Loucy (cell line): ENCODE results near the gene HDGFL3.
A peak's percentile ranks its signal among the peaks of the same experiment; 100 is the strongest.

Experiments used
- H2AFZ ChIP-seq: fragments of 200-600 bp; sonication (generic); 2 replicates; pipeline ENCODE4 v1.6.0; 2016; ENCODE audit warnings: antibody characterized with exemption, mild to moderate bottlenecking, low read length, moderate library complexity
- H3F3A ChIP-seq: fragments of 200-600 bp; 2 replicates; pipeline ENCODE4 v1.6.0; 2016; ENCODE audit warnings: antibody characterized with exemption, low read depth, mild to moderate bottlenecking
- H3K27me3 ChIP-seq: fragments of 200-600 bp; sonication (generic); 2 replicates; pipeline ENCODE4 v1.6.1; 2014; ENCODE audit warnings: low read length, mild to moderate bottlenecking; ENCODE audit not compliant: insufficient read depth, poor library complexity, severe bottlenecking
- H3K36me3 ChIP-seq: fragments of 200-600 bp; sonication (generic); 2 replicates; pipeline ENCODE4 v1.6.1; 2016; ENCODE audit warnings: low read length; ENCODE audit not compliant: insufficient read depth
- H3K4me1 ChIP-seq: fragments of 200-600 bp; sonication (generic); 2 replicates; pipeline ENCODE4 v1.5.1; 2014; ENCODE audit warnings: low read length, mild to moderate bottlenecking; ENCODE audit not compliant: insufficient read depth, poor library complexity, severe bottlenecking
- H3K4me2 ChIP-seq: fragments of 200-600 bp; sonication (generic); 2 replicates; pipeline ENCODE4 v1.6.0; 2014; ENCODE audit warnings: antibody characterized with exemption, low read length, low read depth, mild to moderate bottlenecking; ENCODE audit not compliant: poor library complexity, severe bottlenecking
- H3K4me3 ChIP-seq: fragments of 200-600 bp; sonication (generic); 2 replicates; pipeline ENCODE4 v1.5.1; 2014; ENCODE audit warnings: low read length, mild to moderate bottlenecking, mixed read lengths; ENCODE audit not compliant: poor library complexity, severe bottlenecking
- H3K79me2 ChIP-seq: fragments of 200-600 bp; sonication (generic); 2 replicates; pipeline ENCODE4 v1.6.1; 2014; ENCODE audit warnings: low read length; ENCODE audit not compliant: insufficient read depth
- H3K9ac ChIP-seq: fragments of 200-600 bp; sonication (generic); 2 replicates; pipeline ENCODE4 v1.6.0; 2014; ENCODE audit warnings: mild to moderate bottlenecking, low read depth, low read length, moderate library complexity; ENCODE audit not compliant: poor library complexity, severe bottlenecking
- H3K9me2 ChIP-seq: fragments of 200-600 bp; sonication (generic); replicated peaks from 2 replicates; pipeline ENCODE4 v1.6.1; 2016; ENCODE audit warnings: low read depth, low read length, mixed read lengths
- H3K9me3 ChIP-seq: fragments of 200-600 bp; sonication (generic); 2 replicates; pipeline ENCODE4 v1.6.1; 2014; ENCODE audit warnings: mild to moderate bottlenecking, antibody characterized with exemption, low read length, low read depth; ENCODE audit not compliant: insufficient read depth
- H4K20me1 ChIP-seq: fragments of 200-600 bp; sonication (generic); 2 replicates; pipeline ENCODE4 v1.6.0; 2014; ENCODE audit warnings: antibody characterized with exemption, low read length, mild to moderate bottlenecking; ENCODE audit not compliant: insufficient read depth, poor library complexity, severe bottlenecking
- EZH2phosphoT487 ChIP-seq: fragments of 200-600 bp; IDR thresholded peaks from 2 replicates; pipeline ENCODE4 v1.6.1; 2018; ENCODE audit warnings: antibody characterized with exemption, mild to moderate bottlenecking, moderate library complexity, borderline replicate concordance
- TF ChIP-seq, protein P1 (sequence below): fragments of 200-600 bp; sonication (generic); conservative IDR thresholded peaks from 2 replicates; pipeline ENCODE4 v1.5.1; 2014; ENCODE audit warnings: mild to moderate bottlenecking, antibody characterized with exemption, low read length

The HDGFL3 gene

DNA sequence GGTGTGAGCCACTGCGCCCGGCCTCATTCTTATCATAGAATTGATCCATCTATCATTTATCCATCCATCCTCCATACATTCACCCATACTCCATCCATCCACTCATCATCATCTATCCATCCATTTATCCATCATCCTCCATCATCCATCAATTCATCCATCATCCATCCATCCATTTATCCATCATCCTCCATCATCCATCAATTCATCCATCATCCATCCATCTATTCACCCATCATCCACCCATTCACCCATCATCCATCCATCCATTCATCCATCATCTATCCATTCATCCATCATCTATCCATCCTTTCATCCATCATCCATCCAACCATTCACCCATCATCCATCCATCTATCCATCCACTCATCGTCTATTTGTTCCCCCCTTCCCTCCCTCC, 96.5 kb downstream of the HDGFL3 start:
- Histone ChIP-seq H3K9ac (no peak overlapping the region), H3K9me3 (no peaks in the 10 kb centered on the region)
- TF ChIP-seq EZH2phosphoT487: no peak
- TF ChIP-seq, protein P1, sequence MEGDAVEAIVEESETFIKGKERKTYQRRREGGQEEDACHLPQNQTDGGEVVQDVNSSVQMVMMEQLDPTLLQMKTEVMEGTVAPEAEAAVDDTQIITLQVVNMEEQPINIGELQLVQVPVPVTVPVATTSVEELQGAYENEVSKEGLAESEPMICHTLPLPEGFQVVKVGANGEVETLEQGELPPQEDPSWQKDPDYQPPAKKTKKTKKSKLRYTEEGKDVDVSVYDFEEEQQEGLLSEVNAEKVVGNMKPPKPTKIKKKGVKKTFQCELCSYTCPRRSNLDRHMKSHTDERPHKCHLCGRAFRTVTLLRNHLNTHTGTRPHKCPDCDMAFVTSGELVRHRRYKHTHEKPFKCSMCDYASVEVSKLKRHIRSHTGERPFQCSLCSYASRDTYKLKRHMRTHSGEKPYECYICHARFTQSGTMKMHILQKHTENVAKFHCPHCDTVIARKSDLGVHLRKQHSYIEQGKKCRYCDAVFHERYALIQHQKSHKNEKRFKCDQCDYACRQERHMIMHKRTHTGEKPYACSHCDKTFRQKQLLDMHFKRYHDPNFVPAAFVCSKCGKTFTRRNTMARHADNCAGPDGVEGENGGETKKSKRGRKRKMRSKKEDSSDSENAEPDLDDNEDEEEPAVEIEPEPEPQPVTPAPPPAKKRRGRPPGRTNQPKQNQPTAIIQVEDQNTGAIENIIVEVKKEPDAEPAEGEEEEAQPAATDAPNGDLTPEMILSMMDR: no peak

DNA sequence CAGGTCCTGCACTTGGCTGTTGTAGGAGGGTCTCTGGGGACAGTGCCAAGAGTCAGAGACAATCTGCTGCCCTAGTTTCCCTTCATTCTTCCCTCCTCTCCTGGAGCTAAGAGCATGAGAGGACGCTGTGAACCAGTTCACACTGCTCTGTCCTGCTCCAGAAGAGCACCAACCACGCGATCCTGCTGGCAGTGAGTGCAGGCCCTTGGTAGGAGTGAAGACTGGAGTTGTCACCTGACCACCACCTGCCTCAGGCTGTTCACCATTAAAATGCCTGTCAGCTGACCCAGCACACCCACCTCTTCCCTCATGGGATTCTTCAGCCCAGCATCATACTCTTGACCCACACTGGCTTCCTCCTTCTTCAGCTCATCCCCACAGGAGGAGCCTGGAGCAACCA, 97.2 kb downstream of the HDGFL3 start:
- Histone ChIP-seq H3K36me3 (no peaks in the 10 kb centered on the region; the same call in 1 of the 2 replicates), H3K27me3 (no peaks in the 10 kb centered on the region), H3K9me2 (no peaks in the 10 kb centered on the region), H3F3A (no peaks in the 10 kb centered on the region), H3K4me3 (no peak overlapping the region), H3K79me2 (no peaks in the 10 kb centered on the region), H3K4me2 (no peak overlapping the region), H4K20me1 (no peaks in the 10 kb centered on the region), H2AFZ (no peak overlapping the region), H3K4me1 (peaks cover 23% of the 10 kb centered on the region), H3K9me3 (no peaks in the 10 kb centered on the region), H3K9ac (no peak overlapping the region)
- TF ChIP-seq, protein P1: no peak
- no peak for TF ChIP-seq EZH2phosphoT487

More for the DNA sequence above, 96.5 kb downstream of the HDGFL3 start:
- H3K4me3 ChIP-seq: no peak overlapping the region
- H4K20me1 ChIP-seq: no peaks in the 10 kb centered on the region
- H3K27me3 ChIP-seq: no peaks in the 10 kb centered on the region
- H3K9me2 ChIP-seq: no peaks in the 10 kb centered on the region
- no peak overlapping the region for H3K4me2 ChIP-seq
- H3F3A ChIP-seq: no peaks in the 10 kb centered on the region
- peaks cover 23% of the 10 kb centered on the region for H3K4me1 ChIP-seq
- H3K36me3 ChIP-seq: no peaks in the 10 kb centered on the region; the same call in 1 of the 2 replicates
- H3K79me2 ChIP-seq: no peaks in the 10 kb centered on the region
- H2AFZ ChIP-seq: no peak overlapping the region

DNA sequence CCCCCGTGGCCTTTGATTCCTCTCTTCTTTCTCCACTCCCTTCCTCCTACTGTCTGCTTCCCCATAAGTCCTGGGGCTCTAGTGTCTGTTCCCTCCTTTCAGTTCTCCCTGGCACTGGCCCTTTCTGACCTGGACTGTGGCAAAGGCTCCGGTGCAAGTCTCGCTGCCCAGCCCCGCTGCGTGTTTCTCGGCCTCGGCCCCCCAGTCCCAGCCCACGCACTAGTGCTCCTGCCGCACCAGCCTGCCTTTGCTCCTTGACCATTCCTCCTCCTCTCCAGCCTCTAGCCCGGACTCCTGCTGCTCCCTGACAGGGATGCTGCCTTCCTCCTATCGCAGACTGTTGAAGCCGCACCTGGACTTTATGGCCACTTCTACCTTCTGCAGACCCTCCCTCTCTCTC, 98.1 kb downstream of the HDGFL3 start:
- H3K4me2 ChIP-seq: peak overlapping the region; percentile 97
- no peaks in the 10 kb centered on the region; the same call in 1 of the 2 replicates for H3K36me3 ChIP-seq
- H3K27me3 ChIP-seq: no peaks in the 10 kb centered on the region
- H3K9me2 ChIP-seq: no peaks in the 10 kb centered on the region
- H2AFZ ChIP-seq: no peak overlapping the region
- H4K20me1 ChIP-seq: no peaks in the 10 kb centered on the region
- H3K79me2 ChIP-seq: no peaks in the 10 kb centered on the region
- TF ChIP-seq, protein P1: no peak
- no peak for TF ChIP-seq EZH2phosphoT487
- no peaks in the 10 kb centered on the region for H3F3A ChIP-seq
- peak overlapping the region; percentile 75 for H3K9ac ChIP-seq
- H3K4me1 ChIP-seq: peaks cover 23% of the 10 kb centered on the region
- H3K9me3 ChIP-seq: no peaks in the 10 kb centered on the region
- no peak overlapping the region for H3K4me3 ChIP-seq
